Measurements from ENCODE around the gene LRRC23. TPM values are rescaled to one million over a fixed set of nuclear protein-coding genes. Genes with fewer than 3 reads are reported as not detected.
A peak's percentile ranks its signal among the peaks of the same experiment; 100 is the strongest.

LRRC23 gene
- total and polyA plus RNA-seq, 2 of the 13 experiments (the other 11 are each of a cell fraction or from before 2014, with no cell fraction given), result 6.0 to 7.8 TPM

GRCh38 chr12:6961695-6962284, 57.2 kb downstream of the LRRC23 start (continued):
- TF ChIP-seq HNF4G (IDR thresholded peaks at IDR 0.05; ENCODE audit: borderline replicate concordance, low read depth, low read length) (no peak), HNF4G (CRISPR knock-in tag; IDR thresholded peaks at IDR 0.05; ENCODE audit: borderline replicate concordance, low read depth) (no peak), PHF5A (CRISPR knock-in tag; IDR thresholded peaks at IDR 0.05; ENCODE audit: low read depth, unreplicated experiment) (no peak), ZNF7 (CRISPR knock-in tag; IDR thresholded peaks at IDR 0.05) (no peak), ARHGAP35 (CRISPR knock-in tag; IDR thresholded peaks at IDR 0.05; ENCODE audit: borderline replicate concordance) (no peak), ZNF660 (CRISPR knock-in tag; IDR thresholded peaks at IDR 0.05; ENCODE audit: borderline replicate concordance, low read depth) (no peak), TMF1 (CRISPR knock-in tag; IDR thresholded peaks at IDR 0.05; ENCODE audit: low read depth) (no peak), ZNF556 (CRISPR knock-in tag; IDR thresholded peaks at IDR 0.05; ENCODE audit: borderline replicate concordance) (no peak), THAP8 (CRISPR knock-in tag; IDR thresholded peaks at IDR 0.05; ENCODE audit: borderline replicate concordance) (no peak), ZMAT3 (CRISPR knock-in tag; conservative IDR thresholded peaks at IDR 0.05) (no peak), ZNF766 (CRISPR knock-in tag; IDR thresholded peaks at IDR 0.05; ENCODE audit: borderline replicate concordance) (0 out of 2 replicates have a peak, but pooled peaks have one; percentile 20), ZBTB20 (CRISPR knock-in tag; IDR thresholded peaks at IDR 0.05; ENCODE audit: borderline replicate concordance, low read depth) (no peak), MAFK (conservative IDR thresholded peaks at IDR 0.05 in 1 of 2, IDR thresholded peaks at IDR 0.05 in 1 of 2; ENCODE audit: low read length in 2 of 2) (peak; percentile 83 to 92), GABPA (IDR thresholded peaks at IDR 0.05; ENCODE audit: low read depth, low read length) (peak; percentile 13; the same call in 1 of the 2 replicates), GABPA (CRISPR knock-in tag; IDR thresholded peaks at IDR 0.05; ENCODE audit: low read depth) (peak; percentile 80), ZEB1 (IDR thresholded peaks at IDR 0.05; ENCODE audit: insufficient replicate concordance, low read depth) (no peak), ESRRA (CRISPR knock-in tag; IDR thresholded peaks at IDR 0.05; ENCODE audit: low read depth) (no peak), ZNF383 (CRISPR knock-in tag; IDR thresholded peaks at IDR 0.05; ENCODE audit: borderline replicate concordance) (no peak), NR2F1 (CRISPR knock-in tag; IDR thresholded peaks at IDR 0.05) (no peak), GPBP1L1 (CRISPR knock-in tag; IDR thresholded peaks at IDR 0.05) (no peak), GATA4 (IDR thresholded peaks at IDR 0.05; ENCODE audit: borderline replicate concordance, low read depth) (no peak), AFF4 (CRISPR knock-in tag; IDR thresholded peaks at IDR 0.05) (no peak), ZSCAN31 (CRISPR knock-in tag; IDR thresholded peaks at IDR 0.05; ENCODE audit: low read depth) (0 out of 2 replicates have a peak, but pooled peaks have one; percentile 30), SOX13 (IDR thresholded peaks at IDR 0.05) (no peak), SOX13 (CRISPR knock-in tag; conservative IDR thresholded peaks at IDR 0.05 in 1 of 2, IDR thresholded peaks at IDR 0.05 in 1 of 2) (no peak), ZNF44 (CRISPR knock-in tag; IDR thresholded peaks at IDR 0.05) (no peak)
